Stimulated activated CD4-positive, alpha-beta T cell treated with anti-CD3 and anti-CD28 coated beads, Interleukin-15, amount 100 ng/mL, for 24 hours (primary cell): ENCODE data around the gene KCNQ2.

Experiments used
- DNase-seq: peaks from one replicate; pipeline ENCODE4 v3.0.0-alpha.2; 2020

Gene KCNQ2

DNA sequence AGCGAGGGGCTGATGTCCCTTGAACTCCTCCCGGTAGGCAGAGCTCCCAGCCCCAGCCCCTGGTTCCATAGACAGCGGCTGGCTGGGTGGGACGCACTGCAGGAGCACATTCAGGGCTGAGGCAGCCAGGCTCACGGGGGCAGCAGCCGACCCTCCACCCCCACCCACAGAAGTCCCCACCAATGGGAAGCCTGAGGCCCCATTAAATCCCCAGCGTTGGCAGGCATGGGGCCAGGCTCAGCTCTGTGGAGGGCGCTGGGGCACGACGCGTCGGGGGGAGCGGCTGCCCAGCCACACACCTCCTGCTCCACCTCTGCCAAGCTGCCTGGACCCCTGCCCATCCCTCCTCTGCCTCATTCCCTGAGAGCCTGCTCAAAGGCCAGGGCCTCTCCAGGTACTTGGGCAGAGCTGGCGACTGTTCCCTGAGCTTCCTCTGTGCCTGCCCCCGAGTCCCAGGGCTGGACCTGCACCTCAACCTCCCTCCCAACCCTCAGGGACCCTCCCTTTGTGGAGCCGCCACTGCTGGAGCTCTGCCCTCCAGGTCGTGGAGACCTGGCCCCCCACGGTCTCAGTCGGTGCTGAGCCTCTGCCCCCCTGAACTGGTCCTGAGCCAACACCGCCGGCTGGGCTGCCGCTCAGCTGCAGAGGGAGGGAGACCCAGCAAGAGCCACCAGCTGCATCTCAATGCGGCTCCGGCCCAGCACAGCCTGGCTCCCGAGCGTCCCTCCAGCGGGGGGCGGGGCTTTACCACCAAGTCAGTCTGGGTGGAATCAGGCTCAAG is 120.5 kb downstream of the KCNQ2 start:
- no peak for DNase-seq

DNA sequence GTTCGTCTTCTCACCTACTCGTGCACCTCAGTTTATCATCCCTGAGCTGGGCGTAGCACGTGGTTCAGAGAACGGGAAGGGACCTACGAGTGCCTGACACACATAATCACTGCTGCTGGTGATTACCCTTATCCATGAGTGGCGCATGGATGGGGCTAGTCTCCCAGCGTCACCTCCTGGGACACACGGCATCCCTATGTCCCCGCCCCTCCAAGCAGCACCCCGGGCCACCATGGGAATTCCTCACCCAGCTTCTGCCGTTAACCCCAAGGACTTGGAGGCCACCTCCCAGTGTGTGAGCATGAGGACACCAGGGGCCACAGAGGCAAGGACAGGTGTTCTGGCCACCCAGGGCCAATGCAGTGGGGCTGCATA is 121.1 kb downstream of the KCNQ2 start:
- no peak for DNase-seq

DNA sequence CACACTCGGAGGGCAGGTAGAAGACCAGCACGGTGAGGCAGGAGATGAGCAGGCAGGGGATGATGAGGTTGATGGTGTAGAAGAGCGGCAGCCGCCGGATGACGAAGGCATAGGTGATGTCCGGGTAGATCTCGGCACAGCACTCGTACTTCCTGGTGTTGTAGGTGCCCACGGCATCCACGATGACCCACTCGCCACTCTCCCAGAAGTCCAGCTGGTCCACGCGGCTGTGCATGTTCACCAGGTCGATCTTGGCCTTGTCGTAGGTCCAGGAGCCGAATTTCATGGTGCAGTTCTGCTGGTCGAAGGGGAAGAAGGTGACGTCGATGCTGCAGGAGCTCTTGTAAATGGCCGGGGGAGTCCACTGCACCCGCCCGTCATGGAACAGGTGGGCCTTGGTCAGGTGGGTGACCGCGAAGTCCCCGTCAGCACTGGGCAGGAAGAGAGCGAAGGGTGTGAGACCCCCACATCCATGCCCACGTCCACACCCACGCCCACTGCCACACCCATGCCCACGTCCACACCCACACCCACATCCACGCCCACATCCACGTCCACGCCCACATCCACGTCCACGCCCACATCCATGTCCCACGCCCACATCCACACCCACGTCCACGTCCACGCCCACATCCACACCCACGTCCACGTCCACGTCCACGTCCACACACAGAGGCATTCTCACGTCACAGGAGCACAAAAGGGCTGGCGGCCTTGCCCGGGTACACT is 121.7 kb downstream of the KCNQ2 start:
- DNase-seq, result no peak
